GM12874 (cell line): Measurements from ENCODE around the gene BRSK2.

Source experiments
- TF ChIP-seq, protein P1 (sequence below): IDR thresholded peaks from 2 replicates; pipeline ENCODE4 v1.5.1; 2011; ENCODE audit warnings: low read depth, mild to moderate bottlenecking, control low read depth, low read length, moderate library complexity; ENCODE audit not compliant: insufficient read depth

Gene BRSK2

GRCh38 chr11:1370186-1371025 lies 19.3 kb upstream of the BRSK2 start:
- TF ChIP-seq, protein P1, sequence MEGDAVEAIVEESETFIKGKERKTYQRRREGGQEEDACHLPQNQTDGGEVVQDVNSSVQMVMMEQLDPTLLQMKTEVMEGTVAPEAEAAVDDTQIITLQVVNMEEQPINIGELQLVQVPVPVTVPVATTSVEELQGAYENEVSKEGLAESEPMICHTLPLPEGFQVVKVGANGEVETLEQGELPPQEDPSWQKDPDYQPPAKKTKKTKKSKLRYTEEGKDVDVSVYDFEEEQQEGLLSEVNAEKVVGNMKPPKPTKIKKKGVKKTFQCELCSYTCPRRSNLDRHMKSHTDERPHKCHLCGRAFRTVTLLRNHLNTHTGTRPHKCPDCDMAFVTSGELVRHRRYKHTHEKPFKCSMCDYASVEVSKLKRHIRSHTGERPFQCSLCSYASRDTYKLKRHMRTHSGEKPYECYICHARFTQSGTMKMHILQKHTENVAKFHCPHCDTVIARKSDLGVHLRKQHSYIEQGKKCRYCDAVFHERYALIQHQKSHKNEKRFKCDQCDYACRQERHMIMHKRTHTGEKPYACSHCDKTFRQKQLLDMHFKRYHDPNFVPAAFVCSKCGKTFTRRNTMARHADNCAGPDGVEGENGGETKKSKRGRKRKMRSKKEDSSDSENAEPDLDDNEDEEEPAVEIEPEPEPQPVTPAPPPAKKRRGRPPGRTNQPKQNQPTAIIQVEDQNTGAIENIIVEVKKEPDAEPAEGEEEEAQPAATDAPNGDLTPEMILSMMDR: no peak

DNA sequence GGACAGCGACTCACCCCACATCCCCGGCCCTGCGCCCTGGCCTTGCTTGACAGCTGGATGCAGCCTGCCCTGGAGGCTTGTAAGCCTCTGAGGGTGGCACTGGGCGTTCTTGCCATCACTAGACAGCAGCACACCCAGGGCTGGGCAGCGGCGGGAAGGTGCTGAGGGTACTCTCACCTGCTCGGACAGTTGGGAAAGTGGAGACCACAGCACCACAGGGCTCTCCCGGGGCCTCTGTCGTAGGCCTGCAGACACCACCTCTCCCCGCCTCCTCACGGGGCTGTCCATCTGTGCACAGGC lies 18.8 kb upstream of the BRSK2 start:
- TF ChIP-seq, protein P1: no peak

DNA sequence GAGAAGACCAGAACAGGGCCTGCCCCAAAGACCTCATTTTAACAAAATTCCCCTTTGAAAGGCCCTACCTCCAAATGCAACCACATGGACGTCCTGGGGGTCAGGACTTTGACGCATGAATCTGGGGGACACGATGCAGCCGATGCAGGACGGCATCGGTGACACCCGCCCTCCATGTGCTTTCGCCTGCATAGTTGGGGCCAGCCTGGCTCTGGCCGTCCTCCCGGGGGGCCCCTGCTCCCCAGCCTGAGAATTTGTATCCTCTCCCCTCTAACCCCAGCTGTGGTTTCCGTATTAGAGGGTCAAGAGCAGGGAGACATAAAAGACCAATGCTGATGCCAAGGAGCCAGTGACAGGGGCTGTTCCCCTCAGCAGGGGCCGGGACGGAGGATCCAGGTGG lies 18.4 kb upstream of the BRSK2 start:
- TF ChIP-seq, protein P1: no peak

- TF ChIP-seq, protein P1: no peak
These were observed 17.8 kb upstream of the BRSK2 start for GRCh38 chr11:1371836-1372465.

DNA sequence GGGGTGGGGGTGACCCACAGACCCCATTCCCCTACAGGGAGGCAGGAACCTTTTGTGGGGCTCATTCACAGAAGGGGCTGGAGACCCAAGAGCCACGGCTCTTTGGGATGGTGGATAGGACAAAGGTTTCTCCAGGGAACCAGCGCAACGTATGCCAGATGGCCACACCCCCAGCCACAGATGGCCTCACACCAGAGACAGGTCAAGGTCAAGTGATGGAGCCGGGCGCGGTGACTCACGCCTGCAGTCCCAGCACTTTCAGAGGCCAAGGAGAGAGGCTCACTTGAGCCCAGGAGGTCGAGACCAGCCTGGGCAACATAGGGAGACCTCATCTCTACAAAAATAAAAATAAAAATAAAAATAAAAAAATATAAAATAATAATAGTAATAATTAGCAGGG lies 17.1 kb upstream of the BRSK2 start:
- TF ChIP-seq, protein P1: no peak

- TF ChIP-seq, protein P1: no peak
These were observed 16.1 kb upstream of the BRSK2 start for GRCh38 chr11:1373536-1374214.

- TF ChIP-seq, protein P1: no peak
These were observed 14.4 kb upstream of the BRSK2 start for GRCh38 chr11:1375161-1375954.
